Astrocyte (in vitro differentiated cells and primary cell): ENCODE results near the gene XPO1. TPM values are rescaled to one million over a fixed set of nuclear protein-coding genes. Genes with fewer than 3 reads are reported as not detected.

Experiments used
- DNase-seq: peaks from one replicate; pipeline ENCODE4 v3.0.0-alpha.2; 2010; ENCODE audit warnings: low read depth
- FAIRE-seq: peaks from 2 replicates; lab custom pipeline; 2011; peaks lifted over from hg19 to GRCh38; lab: Jason Lieb, UNC
- H2AFZ ChIP-seq: 2 replicates; pipeline ENCODE4 v1.6.0; 2012; ENCODE audit warnings: low read depth, low read length, inconsistent platforms
- H3K27ac ChIP-seq: 2 replicates; pipeline ENCODE4 v1.5.1; 2011; ENCODE audit warnings: low read depth, low read length, inconsistent platforms
- H3K27me3 ChIP-seq: 2 replicates; pipeline ENCODE4 v1.6.0; 2011; ENCODE audit warnings: low read length, inconsistent platforms; ENCODE audit not compliant: insufficient read depth
- H3K36me3 ChIP-seq: 2 replicates; pipeline ENCODE4 v1.5.1; 2011; ENCODE audit warnings: low read length, inconsistent platforms; ENCODE audit not compliant: insufficient read depth
- H3K4me1 ChIP-seq: 2 replicates; pipeline ENCODE4 v1.5.1; 2011; ENCODE audit warnings: low read length, inconsistent platforms; ENCODE audit not compliant: insufficient read depth
- H3K4me2 ChIP-seq: 2 replicates; pipeline ENCODE4 v1.6.0; 2012; ENCODE audit warnings: low read length, inconsistent platforms
- H3K4me3 ChIP-seq: 2 replicates; pipeline ENCODE4 v1.5.1; 2011; ENCODE audit warnings: low read depth, mild to moderate bottlenecking, low read length, inconsistent platforms; ENCODE audit not compliant: insufficient read depth
- H3K79me2 ChIP-seq: 2 replicates; pipeline ENCODE4 v1.6.0; 2012; ENCODE audit warnings: mild to moderate bottlenecking, low read length, inconsistent platforms; ENCODE audit not compliant: insufficient read depth
- H3K9ac ChIP-seq: 2 replicates; pipeline ENCODE4 v1.6.0; 2012; ENCODE audit warnings: mild to moderate bottlenecking, low read length, inconsistent platforms
- H3K9me3 ChIP-seq: 2 replicates; pipeline ENCODE4 v1.5.1; 2012; ENCODE audit warnings: low read depth, mild to moderate bottlenecking, low read length, inconsistent platforms; ENCODE audit not compliant: insufficient read depth
- H4K20me1 ChIP-seq: 2 replicates; pipeline ENCODE4 v1.6.0; 2012; ENCODE audit warnings: low read length, inconsistent platforms; ENCODE audit not compliant: insufficient read depth
- H3K27ac Mint-ChIP-seq: one replicate; pipeline ENCODE4 v1.8.0; 2021; ENCODE audit warnings: mild to moderate bottlenecking, mixed read lengths; ENCODE audit not compliant: unreplicated experiment
- H3K27me3 Mint-ChIP-seq: one replicate; pipeline ENCODE4 v1.8.0; 2021; ENCODE audit warnings: low read depth, mixed read lengths; ENCODE audit not compliant: unreplicated experiment
- H3K36me3 Mint-ChIP-seq: one replicate; pipeline ENCODE4 v1.8.0; 2021; ENCODE audit warnings: low read depth, mixed read lengths; ENCODE audit not compliant: unreplicated experiment
- H3K4me1 Mint-ChIP-seq: one replicate; pipeline ENCODE4 v1.8.0; 2021; ENCODE audit warnings: low read depth, mixed read lengths; ENCODE audit not compliant: unreplicated experiment
- H3K4me3 Mint-ChIP-seq: one replicate; pipeline ENCODE4 v1.8.0; 2021; ENCODE audit warnings: mild to moderate bottlenecking, moderate library complexity, mixed read lengths; ENCODE audit not compliant: unreplicated experiment
- H3K9me3 Mint-ChIP-seq: one replicate; pipeline ENCODE4 v1.8.0; 2021; ENCODE audit warnings: mild to moderate bottlenecking, mixed read lengths; ENCODE audit not compliant: unreplicated experiment
- CTCF ChIP-seq: IDR thresholded peaks from 2 replicates; pipeline ENCODE4 v1.5.1; 2011; ENCODE audit warnings: low read depth, mild to moderate bottlenecking, inconsistent platforms, low read length, moderate library complexity; ENCODE audit not compliant: insufficient read depth
- EZH2 ChIP-seq: IDR thresholded peaks from 2 replicates; pipeline ENCODE4 v1.6.1; 2012; ENCODE audit warnings: mild to moderate bottlenecking, low read length, inconsistent platforms; ENCODE audit not compliant: insufficient read depth
- total RNA-seq: library from RNA; stranded (reverse); gene quantifications from 2 replicates; pipeline ENCODE4 v1.2.1, GENCODE V29; 2021

Gene XPO1
- total RNA-seq, 1 donor from 2014 or later, result 128 TPM

DNA sequence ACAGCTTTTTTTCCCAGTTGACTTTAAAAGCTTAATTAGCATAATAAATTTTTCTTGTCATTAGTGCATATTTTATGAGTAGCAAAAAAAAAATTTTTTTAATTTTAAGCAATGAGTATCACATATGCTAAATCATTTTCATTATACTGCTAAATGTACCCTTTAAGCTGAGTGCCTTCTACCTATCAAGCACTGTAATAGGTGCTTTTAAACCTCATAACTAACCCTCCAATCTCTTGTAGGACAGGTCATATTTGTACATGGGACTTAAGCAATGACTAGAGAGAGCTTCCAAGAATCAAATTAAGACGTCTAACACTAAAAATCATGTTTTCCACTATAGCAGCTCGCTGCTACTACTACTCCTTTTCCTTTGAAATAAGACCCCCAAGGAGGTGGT is 7.4 kb downstream of the XPO1 start:
- H3K4me3 Mint-ChIP-seq, result no peak overlapping the region
- no peaks in the 10 kb centered on the region for H3K27me3 ChIP-seq
- H2AFZ ChIP-seq, result no peak overlapping the region
- FAIRE-seq (no peak), DNase-seq (no peak)
- peaks cover 91% of the 10 kb centered on the region for H4K20me1 ChIP-seq
- TF ChIP-seq CTCF (no peak), EZH2 (no peak)
- H3K9me3 Mint-ChIP-seq, result no peaks in the 10 kb centered on the region
- H3K4me1 Mint-ChIP-seq, result peaks cover 14% of the 10 kb centered on the region
- no peak overlapping the region for H3K4me3 ChIP-seq
- H3K4me2 ChIP-seq, result no peak overlapping the region
- no peaks in the 10 kb centered on the region for H3K9me3 ChIP-seq
- H3K4me1 ChIP-seq, result peaks cover 6% of the 10 kb centered on the region
- H3K9ac ChIP-seq, result no peak overlapping the region
- H3K36me3 ChIP-seq, result peaks cover 3% of the 10 kb centered on the region
- no peak overlapping the region for H3K27ac Mint-ChIP-seq
- no peak overlapping the region for H3K27ac ChIP-seq
- H3K36me3 Mint-ChIP-seq, result no peaks in the 10 kb centered on the region
- H3K27me3 Mint-ChIP-seq, result no peaks in the 10 kb centered on the region
- peaks cover 99% of the 10 kb centered on the region for H3K79me2 ChIP-seq

DNA sequence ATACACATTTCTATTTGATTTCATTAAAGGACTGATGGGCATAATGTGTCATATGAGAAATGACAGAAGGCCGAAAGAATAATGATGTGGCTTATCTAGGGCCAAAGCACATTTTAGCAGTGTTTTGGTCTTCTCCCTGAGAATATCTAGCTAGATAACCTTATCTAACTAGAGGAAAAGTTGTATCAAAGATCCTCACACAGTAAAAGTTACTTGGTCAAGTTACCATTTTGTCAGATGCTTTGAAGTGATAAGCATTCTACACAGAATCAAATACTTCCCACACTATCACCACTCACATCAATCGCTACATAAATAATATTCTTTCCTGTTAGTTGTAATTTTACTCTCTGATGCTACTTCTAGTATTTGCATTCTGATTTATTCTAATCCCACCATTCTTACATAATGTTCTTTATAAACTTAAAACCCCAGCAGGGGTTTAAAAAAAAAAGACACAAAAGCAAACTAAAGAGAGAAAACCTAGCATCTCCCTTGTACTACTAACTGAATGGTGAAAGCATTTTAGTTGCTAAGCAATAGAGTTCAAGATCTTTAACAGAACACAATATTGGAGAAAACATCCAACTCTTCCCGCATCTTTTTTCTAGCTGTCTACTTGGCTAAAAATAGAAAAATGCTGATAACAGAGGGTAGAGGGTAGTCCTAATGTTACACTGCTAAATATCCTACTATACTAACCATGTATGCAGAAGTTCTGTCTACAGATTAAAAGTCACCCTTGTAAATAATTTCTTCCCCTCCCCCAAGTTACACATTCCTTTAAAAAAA is 8.0 kb downstream of the XPO1 start:
- DNase-seq, result no peak
- H3K9ac ChIP-seq, result no peak overlapping the region
- Mint-ChIP-seq H3K36me3 (no peaks in the 10 kb centered on the region), H3K27ac (no peak overlapping the region), H3K4me3 (no peak overlapping the region), H3K4me1 (peaks cover 15% of the 10 kb centered on the region), H3K27me3 (no peaks in the 10 kb centered on the region), H3K9me3 (no peaks in the 10 kb centered on the region)
- H3K27ac ChIP-seq, result no peak overlapping the region
- H3K4me2 ChIP-seq, result no peak overlapping the region
- no peak for TF ChIP-seq CTCF
- TF ChIP-seq EZH2, result no peak
- H3K27me3 ChIP-seq, result no peaks in the 10 kb centered on the region
- peaks cover 3% of the 10 kb centered on the region for H3K36me3 ChIP-seq
- no peak for FAIRE-seq
- H3K4me1 ChIP-seq, result peaks cover 6% of the 10 kb centered on the region
- H3K79me2 ChIP-seq, result peaks cover 99% of the 10 kb centered on the region
- no peak overlapping the region for H3K4me3 ChIP-seq
- H2AFZ ChIP-seq, result no peak overlapping the region
- H4K20me1 ChIP-seq, result peaks cover 91% of the 10 kb centered on the region
- H3K9me3 ChIP-seq, result no peaks in the 10 kb centered on the region

DNA sequence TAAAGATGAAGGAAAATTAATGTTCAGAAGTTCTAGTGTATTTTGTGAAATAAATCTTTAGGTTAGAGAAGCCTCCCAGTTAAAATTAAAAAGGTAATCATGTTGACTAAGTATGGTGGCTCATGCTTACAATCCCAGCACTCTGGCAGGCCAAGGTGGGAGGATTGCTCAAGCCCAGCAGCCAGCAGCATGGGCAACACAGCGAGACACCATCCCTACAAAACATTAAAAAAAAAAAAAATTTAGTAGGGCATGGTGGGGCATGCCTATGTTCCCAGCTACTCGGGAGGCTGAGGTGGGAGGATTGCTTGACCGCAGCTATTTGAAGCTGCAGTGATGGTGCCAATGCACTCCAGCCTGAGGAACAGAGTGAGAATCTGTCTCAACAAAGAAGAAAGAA is 17.9 kb downstream of the XPO1 start:
- no peaks in the 10 kb centered on the region for H3K27me3 ChIP-seq
- peaks cover 45% of the 10 kb centered on the region for H3K36me3 ChIP-seq
- H3K36me3 Mint-ChIP-seq, result peaks cover 5% of the 10 kb centered on the region
- no peak overlapping the region for H3K27ac ChIP-seq
- no peaks in the 10 kb centered on the region for H3K27me3 Mint-ChIP-seq
- no peak for TF ChIP-seq EZH2
- TF ChIP-seq CTCF, result no peak
- H3K4me2 ChIP-seq, result no peak overlapping the region
- H3K27ac Mint-ChIP-seq, result no peak overlapping the region
- no peaks in the 10 kb centered on the region for H3K9me3 Mint-ChIP-seq
- DNase-seq (no peak), FAIRE-seq (no peak)
- no peak overlapping the region for H3K9ac ChIP-seq
- no peak overlapping the region for H3K4me3 ChIP-seq
- H3K9me3 ChIP-seq, result no peaks in the 10 kb centered on the region
- H3K79me2 ChIP-seq, result peaks cover 98% of the 10 kb centered on the region
- H4K20me1 ChIP-seq, result peaks cover 70% of the 10 kb centered on the region
- peaks cover 3% of the 10 kb centered on the region for H3K4me1 Mint-ChIP-seq
- H3K4me3 Mint-ChIP-seq, result no peak overlapping the region
- no peaks in the 10 kb centered on the region for H3K4me1 ChIP-seq
- H2AFZ ChIP-seq, result no peak overlapping the region
